ENCODE results near the gene ZNF501.

Gene ZNF501

DNA sequence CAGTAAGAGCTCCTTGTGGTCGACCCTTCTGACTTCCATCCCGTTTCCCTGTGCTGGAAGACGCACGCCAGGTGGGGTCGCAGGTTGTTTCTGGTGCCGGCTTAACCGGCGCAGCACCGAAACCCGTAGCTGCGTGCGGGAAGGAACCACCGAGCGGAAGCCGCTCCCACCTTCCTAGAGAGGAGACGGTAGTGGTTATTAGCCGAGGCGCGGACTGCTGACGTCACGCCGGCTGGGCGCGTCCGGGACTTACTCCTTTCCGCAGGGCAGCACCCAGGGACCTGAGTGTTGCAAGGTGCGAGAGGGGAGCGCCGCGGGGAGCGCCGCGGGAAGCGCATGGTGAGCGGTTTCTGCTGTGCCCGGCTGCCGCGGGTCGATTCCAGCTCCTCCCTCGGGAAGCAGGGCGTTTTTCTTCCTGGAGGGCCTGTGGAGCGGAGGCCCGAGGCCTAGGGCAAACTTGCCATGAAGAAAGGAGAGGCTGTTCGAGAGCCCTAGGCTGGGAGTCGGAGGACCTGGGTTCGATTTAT is at the start of gene ZNF501:
TSS of gene ZNF501 (plus strand) at position 252 of the 527 bp plus-strand sequence. CDS start 4,787 bp downstream, outside the sequence.
- peak; percentile 68 for DNase-seq (ENCODE audit: low spot score)

DNA sequence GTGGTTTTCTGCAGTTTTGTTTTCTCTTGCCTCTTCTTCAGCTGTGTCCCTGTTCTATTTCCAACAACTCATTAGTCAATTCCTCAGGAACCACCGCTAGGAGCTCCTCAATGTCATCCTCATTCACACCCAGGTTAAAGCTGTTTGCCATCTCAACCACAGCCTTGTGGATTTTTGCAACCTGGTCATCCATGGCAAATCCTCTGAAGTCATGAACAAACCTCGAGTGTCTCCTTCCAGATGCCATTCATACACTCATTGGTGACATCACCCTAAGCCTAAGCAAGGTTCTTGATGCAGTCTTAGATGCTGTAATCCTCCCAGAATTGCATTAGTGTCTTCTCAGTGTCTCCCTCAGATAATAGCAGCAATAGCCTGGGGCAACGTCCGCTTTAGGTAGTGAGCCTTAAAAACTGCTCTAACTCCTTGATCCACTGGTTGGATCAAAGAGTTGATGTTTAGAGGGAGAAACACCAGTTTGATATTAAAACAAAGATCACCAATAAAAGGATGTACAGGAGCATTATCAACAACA is 48.4 kb upstream of the ZNF501 start:
- DNase-seq (ENCODE audit: low spot score): no peak

DNA sequence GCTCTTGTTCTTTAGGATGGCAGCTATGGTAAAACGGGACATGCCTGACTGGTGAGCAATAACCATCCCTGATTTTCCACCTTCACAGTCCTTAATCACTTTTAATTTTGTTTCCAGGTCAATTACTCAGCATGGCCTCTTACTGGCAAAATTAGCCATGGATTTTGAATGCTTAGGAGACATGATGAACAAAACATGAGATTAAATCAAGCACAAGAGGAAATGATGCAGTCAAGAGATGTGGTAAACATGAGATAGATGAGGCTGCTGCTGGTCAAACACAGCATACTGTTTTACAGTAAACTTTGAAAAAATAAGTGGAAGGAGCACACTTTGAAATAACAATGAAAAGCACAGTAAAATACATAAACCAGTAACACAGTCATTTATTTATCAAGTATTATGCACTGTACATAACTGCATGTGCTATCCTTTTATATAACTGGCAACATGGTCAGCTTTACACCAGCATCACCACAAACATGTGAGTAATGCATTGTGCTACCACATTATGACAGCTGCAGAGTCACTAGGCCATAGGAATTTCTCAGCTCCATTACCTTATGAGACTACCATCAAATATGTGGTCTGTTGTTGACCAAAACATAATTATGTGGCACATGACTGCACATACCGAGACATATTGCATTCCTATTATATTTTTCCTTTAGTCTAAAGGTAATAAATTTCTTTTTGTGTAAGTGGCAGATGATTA is 47.1 kb upstream of the ZNF501 start:
- no peak for DNase-seq (ENCODE audit: low spot score)

DNA sequence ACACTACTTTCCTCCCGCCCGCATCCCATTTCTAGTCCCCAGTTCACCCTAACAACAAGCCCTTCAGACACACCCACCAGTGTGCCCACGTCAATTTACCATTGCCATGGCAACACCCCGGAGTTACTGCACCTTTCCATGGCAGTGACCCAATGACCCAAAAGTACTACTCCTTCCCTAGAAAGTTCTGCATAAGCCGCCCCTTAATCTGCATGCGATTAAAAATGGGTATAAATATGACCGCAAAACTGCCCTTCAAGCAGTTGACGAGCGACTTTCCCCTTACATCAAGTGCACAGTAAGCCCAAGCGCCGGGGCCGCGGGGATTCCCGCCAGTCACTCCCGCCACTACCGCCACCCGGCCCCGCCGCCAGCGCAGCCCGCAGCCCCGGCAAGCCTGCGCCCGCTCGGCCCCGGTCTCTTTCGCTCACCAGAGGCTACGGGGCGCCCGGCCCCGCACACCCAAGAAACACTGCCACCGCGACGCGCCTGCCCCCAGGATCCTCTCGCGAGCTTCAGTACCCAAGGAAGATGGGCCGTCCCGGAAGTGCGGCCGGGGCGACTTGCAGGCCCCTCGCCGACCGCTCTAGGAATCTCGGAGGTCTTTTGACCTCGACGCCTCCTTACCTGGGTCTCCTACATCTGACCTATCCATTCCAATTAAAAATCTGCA is 44.2 kb upstream of the ZNF501 start:
- DNase-seq (ENCODE audit: low spot score): no peak

DNA sequence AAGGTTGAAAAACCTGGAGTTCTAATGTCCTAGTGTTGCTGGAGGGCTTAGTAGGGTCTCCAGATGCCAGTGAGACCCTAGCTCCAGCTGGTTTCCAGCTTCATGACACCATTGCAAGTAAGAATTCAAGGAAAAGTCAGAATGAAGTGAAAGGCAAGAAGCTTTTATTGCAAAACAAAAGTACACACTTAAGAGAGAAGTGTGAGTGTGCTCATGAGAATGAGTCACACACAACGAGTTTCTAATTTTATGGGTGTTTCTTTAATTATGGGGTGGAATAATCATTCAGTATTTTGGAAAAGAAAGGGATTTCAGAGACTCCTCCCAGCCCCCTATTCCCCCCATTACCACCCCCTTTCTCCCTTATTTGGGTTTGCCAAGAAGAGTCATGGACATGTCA is 41.5 kb upstream of the ZNF501 start:
- DNase-seq (ENCODE audit: low spot score): no peak

DNA sequence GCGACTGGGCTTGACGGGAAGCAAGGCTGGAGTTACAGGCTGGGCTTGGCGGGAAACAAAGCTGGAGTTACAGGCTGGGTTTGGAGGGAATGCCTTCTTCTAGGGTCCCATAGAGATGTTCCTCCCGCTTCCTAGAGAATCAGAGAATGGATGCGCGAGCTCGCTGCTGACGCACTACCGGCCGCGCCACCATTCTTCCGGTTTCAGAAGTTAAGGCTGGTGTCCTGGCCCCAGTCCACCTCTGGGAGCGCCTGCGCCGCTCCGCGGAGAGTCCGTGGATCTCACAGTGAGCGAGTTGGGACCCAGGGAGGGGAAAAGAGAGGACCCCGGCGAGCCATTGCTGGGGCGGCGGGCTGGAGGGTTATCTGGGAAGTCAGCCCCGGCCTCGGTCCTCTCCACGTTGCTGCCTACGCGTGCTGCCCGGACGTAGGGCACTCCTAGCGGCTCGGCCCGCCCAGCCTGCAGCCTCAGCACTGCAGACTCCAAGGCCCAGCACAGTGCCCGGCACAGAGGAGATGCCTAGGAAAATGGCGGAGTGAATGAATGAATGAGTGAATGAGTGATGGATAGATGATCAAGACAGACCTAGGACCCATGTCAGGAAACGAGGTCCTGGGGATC is 16.9 kb upstream of the ZNF501 start, which contains the start of gene ZNF502:
TSS of gene ZNF502 (plus strand) at position 206 of the 621 bp plus-strand sequence. CDS start 7,602 bp downstream, outside the sequence.
- DNase-seq (ENCODE audit: low spot score): peak; percentile 71

DNA sequence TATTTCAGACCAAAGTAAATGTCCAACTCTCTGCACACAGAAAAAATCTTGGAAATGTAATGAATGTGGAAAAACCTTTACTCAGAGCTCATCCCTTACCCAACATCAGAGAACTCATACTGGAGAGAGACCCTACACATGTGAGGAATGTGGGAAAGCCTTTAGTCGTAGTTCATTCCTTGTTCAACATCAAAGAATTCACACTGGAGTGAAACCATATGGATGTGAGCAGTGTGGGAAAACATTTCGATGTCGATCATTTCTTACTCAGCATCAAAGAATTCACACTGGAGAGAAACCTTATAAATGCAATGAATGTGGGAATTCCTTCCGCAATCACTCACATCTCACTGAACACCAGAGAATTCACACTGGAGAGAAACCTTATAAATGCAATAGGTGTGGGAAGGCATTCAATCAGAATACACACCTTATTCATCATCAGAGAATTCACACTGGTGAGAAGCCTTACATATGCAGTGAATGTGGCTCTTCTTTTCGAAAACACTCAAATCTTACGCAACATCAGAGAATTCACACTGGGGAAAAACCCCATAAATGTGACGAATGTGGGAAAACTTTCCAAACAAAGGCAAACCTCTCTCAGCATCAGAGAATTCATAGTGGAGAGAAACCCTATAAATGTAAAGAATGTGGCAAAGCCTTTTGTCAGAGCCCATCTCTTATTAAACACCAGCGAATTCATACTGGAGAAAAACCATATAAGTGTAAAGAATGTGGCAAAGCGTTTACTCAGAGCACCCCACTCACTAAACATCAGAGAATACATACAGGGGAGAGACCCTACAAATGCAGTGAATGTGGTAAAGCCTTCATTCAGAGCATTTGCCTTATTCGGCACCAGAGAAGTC is 8.0 kb upstream of the ZNF501 start:
- DNase-seq (ENCODE audit: low spot score): no peak

DNA sequence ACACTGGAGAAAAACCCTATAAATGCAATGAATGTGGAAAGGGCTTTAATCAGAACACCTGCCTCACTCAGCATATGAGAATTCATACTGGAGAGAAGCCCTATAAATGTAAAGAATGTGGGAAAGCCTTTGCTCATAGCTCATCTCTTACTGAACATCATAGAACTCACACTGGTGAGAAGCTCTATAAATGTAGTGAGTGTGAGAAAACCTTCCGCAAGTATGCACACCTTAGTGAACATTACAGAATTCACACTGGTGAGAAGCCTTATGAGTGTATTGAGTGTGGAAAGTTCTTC is 7.4 kb upstream of the ZNF501 start:
- DNase-seq (ENCODE audit: low spot score): no peak

DNA sequence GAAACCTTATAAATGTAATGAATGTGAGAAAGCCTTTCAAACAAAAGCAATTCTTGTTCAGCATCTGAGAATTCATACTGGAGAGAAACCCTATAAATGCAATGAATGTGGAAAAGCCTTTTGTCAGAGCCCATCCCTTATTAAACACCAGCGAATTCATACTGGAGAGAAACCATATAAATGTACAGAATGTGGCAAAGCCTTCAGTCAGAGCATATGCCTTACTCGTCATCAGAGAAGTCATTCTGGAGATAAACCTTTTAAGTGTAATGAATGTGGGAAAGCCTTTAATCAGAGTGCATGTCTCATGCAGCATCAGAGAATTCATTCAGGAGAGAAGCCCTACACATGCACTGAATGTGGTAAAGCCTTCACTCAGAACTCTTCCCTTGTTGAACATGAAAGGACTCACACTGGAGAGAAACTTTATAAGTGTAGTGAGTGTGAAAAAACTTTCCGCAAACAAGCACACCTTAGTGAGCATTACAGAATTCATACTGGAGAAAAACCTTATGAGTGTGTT is 5.3 kb downstream of the ZNF501 start:
- DNase-seq (ENCODE audit: low spot score): no peak

DNA sequence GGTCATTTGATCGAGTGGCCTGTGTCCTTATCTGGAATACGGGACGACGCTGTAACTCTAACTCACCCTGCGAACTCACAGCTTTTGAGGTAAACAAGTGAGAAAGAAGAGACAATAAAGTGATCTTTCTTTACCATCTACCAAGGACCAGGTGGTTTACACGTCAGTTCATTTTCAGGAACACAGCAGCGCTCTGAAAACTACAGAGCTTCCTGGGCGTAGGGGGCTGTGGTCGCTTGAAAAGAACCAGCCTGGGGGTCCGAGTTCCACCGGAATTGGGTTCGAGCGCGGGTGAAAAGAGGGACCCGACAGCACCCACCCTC is 31.6 kb downstream of the ZNF501 start:
- DNase-seq (ENCODE audit: low spot score): no peak

DNA sequence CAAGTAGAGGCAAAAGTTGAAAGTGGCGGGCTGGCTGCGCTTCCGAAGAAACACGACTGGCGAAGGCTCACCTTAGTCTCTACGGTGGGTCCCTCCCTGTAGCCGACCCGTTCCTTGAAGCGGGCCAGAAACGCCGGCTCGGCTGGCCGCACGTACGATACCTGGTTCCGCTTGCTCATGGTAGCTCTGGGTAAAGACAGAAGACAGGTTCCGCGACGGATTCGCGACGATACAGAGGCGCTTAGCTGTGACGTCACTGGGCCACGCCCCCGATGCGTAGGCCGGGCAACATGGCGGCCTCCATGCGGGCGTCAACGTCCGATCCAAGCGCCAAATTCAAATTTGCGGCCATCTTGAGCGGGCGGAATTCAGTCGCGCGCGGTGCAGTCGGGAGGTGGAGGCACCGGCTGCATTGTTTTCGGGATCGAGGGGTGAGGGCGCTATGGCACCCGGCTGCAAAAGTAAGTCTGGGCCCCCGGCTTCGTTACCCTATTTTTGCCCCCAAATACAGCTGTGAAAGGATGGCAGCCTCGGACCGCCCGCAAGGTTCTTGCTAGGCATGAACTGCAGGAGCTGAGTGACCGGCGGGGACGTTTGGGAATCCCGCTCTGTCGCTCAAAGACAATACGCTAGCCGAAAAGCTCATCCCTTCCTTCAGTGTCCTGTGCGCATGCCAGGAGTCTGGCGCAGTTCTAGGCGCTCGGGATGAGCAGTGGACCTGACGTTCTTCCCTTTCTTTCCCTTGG is 32.2 kb downstream of the ZNF501 start, which contains the start of the genes KIAA1143 and KIF15:
TSS of gene KIAA1143 (minus strand) at position 196 of the 746 bp plus-strand sequence. CDS start at position 179, 17 bp downstream.
TSS of gene KIF15 (plus strand) at position 371 of the 746 bp plus-strand sequence. CDS start at position 443, 72 bp downstream.
- peak; percentile 89 for DNase-seq (ENCODE audit: low spot score)

DNA sequence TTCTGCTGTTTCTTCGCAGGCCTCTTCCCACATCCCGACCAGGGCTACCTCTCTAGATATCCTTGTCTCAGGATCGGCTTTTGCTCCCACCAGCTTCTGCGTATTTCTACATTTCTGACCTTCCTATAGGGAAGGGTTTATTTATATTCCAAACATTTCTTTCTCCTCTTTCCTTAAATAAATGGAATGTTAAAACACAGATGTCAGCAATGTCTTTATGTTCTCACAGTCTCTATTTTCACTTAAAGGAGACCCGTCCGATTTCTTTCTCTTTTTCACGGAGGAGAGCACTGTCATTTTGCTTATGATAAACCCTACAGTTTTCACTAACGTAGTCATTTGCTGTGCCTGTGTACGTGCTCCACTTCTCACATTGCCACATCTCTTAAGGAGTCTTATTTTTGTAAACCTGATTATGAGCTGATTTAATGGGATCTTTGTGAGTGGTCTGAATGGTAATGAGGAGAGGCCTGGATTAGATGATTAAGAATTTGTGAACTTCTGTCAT is 32.8 kb downstream of the ZNF501 start:
- no peak for DNase-seq (ENCODE audit: low spot score)

DNA sequence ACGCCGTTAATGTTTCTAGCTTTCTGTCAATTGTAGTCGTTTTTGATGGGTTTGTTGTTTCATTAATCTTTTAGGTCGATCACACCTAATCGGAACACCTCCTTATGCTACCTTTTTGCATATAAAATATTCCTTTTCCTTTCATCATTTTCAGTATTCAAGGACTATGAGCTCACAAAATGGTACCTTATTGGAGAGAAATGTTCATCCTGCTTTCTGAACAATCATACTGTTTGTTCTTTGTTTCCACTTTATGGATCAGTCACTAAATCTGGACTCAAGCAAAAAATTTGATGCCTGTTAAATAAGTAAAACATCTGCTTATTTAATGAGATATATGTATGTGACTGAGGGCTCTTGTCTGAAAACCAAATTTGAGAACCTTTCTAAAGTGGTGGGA is 33.3 kb downstream of the ZNF501 start:
- no peak for DNase-seq (ENCODE audit: low spot score)

DNA sequence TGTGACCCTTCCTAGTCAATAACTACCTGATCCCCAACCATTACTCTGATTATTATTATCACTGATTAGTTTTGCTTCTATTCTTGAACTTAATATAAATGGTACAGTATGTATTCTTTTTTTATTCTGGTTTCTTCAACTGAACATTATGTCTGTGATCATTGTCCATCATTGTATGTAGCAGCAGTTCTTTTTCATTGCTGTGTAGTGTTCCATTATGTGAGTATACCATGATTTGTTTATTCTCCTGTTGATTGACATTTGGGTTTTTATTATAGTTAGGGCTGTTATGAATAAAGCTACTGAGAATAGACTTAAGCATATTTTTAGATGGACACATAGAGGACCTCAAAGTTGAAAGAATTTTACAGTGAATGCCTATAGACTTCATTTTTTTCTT is 34.8 kb downstream of the ZNF501 start:
- no peak for DNase-seq (ENCODE audit: low spot score)

DNA sequence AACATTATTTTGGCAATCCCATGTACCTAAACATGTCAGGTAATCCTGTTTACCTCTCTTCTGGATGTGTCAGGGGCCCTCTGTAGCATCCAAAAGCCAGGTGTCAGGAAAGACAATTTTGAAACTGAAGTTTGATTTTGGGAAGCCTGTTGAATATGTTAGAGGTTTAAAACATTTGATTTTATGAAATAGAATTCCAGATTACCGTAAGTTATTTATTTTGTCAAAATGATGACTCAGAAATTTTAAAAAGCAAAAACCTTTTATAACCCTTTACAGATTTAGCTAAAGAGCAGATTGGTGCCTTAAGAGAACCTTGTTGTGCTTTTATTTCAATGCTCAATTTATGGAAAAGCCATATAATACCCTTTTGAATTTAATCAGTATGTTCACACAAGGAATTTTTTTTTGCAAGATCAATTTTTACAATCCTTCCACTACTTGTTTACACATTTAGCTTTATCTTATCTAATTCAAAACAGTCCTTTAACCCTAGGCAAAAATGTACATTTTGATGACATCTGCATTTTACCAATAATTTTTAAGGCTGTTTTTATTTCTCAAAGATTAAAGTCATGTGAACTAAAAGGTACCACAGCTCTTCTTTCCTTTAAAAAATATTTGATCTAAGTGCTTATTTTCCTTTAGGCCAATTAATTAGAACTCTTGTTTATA is 42.1 kb downstream of the ZNF501 start:
- no peak for DNase-seq (ENCODE audit: low spot score)

DNA sequence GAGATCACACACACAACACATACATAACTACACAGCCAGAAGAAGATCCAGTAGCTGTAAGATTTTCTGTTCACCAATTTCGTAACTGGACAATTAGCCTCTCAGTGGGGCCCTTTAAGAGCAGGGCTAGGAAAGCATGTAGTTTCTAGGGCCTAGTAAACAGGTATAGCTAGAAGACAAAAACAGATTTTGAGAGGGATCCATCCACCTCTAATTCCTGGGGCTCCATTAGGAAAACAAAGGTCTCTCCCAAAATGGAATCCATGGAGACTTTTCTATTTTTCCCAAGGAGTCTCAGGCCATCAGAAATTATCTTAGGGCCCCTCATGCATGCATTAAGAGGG is 42.6 kb downstream of the ZNF501 start:
- DNase-seq (ENCODE audit: low spot score): no peak

DNA sequence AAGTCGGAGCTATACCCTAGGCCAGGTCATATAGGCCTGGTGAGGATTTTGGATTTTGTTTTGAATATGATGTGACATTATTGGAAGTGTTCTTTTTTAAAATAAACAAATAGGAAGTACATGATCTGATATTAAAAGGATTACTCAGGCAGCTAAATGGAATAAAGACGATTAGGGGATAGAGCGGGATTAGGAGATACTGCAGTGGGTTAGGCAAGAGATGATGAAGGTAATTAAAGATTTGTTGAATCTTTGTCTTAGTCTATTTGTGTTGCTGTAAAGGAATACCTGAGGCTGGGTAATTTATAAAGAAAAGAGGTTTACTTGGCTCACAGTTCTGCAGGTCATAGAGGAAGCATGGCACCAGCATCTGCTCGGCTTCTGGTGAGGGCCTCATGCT is 53.5 kb downstream of the ZNF501 start:
- DNase-seq (ENCODE audit: low spot score): no peak
